A172 (cell line): ENCODE results near the gene TAF1L. TPM values are rescaled to one million over a fixed set of nuclear protein-coding genes. Genes with fewer than 3 reads are reported as not detected.

Experiments
- DNase-seq: peaks from one replicate; pipeline ENCODE4 v3.0.0-alpha.2; 2015; ENCODE audit warnings: low spot score
- total RNA-seq: library from RNA; depleted of rRNA; stranded (reverse); fragments of >200 nt; shearing (Covaris generic); gene quantifications from 2 replicates; pipeline ENCODE4 v1.2.3, GENCODE V29; 2014; rRNA removed

TAF1L gene
- total RNA-seq, 1 experiment from 2014 or later, result 0.05 TPM

GRCh38 chr9:32590898-32591297 lies 44.6 kb downstream of the TAF1L start:
- peak; percentile 16 for DNase-seq

DNA sequence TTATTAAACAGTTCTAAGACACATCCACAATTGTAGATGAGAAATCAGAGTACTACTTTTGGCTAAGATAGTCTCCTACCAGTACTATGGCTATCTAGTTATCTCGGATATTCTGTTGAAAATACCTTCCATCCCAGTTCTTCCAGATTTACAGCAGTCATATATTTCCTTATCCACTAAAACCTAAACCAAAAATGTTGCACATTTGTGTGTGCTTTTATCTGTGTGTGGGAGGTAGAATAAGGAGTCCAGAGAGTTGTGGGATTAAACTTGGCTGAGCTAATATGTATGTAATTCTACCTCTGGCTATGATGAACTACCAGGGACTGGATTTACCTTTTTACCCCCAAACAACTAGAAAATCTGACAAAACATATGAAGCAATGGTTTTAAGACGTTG lies 45.0 kb downstream of the TAF1L start:
- DNase-seq, result no peak

- peak; percentile 62 for DNase-seq
Measured at GRCh38 chr9:32589083-32589723, 46.3 kb downstream of the TAF1L start.

GRCh38 chr9:32587901-32588300 lies 47.6 kb downstream of the TAF1L start:
- no peak for DNase-seq

GRCh38 chr9:32584784-32585183 lies 50.7 kb downstream of the TAF1L start:
- DNase-seq, result no peak

DNA sequence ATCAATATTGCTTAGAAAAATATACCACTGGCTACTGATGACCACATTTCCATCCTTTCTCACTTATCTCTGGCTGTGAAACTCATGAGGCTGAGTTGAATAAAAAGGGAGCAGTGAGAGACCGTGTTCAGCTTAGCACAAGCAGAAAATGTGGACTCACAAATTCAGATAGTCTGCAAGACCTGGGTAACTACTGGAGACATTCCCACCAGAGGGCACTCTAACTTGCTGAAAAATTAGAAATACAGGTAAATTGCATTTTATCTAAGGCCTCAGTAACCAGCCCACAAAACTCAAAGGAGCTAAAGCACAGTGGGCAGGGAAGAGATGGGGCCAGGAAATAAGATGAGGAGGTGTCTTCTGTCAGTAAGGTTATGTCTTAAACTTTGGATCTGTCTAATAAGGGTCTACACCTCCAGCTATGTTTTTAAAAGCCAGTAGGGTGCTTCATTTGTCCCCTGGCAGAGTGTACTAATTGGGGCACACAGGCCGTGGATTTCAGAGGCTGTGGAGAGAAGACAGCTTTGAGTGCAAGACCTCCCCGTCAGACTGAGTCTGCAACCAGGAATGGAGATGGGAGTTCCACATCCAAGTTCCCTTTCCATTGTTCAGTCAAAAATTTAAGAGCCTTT lies 53.8 kb downstream of the TAF1L start:
- peak; percentile 61 for DNase-seq

DNA sequence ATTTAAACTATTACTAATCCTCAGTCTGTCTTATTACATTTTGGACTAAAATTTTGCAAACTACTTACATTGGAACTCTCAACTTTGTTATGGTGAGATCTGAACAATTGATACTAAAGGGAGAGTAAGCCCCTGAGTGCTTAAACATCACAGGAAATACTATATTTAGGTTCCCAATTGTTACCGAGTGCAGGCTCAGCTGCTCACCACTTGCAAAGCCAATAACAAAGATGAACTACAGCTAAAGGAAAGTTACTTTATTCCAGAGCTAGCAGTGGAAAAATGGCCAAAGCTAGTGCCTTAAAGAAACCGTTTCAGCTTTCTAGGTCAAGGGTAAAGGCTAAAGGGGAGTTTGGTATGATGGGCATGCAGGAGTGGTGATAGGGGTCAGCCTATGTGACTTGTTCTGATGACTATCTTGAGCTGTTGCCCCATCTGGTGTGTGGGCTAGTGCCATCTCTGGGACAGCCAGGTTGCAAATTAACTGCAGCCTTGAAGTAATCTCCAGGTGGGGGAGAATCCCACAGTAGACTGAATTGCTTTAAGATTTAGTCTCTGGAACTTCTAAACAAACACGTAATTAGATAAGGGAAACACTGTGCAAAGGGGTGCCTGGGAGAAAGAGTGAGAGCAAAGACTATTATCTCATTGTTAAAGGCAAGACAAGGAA lies 54.7 kb downstream of the TAF1L start:
- DNase-seq, result no peak

DNA sequence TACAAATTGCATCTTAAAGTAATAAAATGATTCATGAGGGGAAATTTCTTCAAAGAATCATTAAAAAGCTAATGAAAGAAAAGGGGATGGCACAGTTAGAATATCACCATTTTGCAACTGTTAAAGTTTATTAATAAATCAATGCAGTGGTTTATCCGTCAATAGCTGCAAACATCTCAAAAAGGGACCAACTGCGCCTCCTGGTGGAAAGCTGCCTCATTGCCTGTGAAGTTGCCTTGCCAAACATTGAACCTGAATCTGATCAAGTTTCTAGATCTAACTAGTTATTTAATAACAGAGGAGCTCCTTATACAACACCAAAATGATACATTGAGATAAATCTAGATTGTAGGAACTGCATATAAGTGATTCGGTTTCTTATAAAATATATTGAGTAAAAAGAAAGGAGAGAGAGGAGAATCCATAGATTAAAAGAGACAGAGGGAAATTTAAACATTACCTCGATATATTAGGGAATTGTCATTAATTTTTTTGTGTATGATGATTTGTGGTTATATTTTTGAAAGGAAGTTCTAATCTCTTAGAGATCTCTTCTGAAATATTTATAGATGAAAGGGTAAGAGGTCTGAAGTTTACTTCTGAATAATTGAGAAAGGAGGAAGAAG lies 55.6 kb downstream of the TAF1L start:
- peak; percentile 35 for DNase-seq

Other genes starting within 250 kb of the TAF1L start
- gene RIGI, start 109.5 kb downstream of the TAF1L start, total RNA-seq, result 9.2 and 10.6 TPM in 2 replicates
- gene SMIM27, start 83.3 kb downstream of the TAF1L start, total RNA-seq, result 1.2 and 3.1 TPM in 2 replicates
- 18.3 and 21.8 TPM in 2 replicates for gene TOPORS, start 83.1 kb downstream of the TAF1L start, total RNA-seq
- 119 and 135 TPM in 2 replicates for gene NDUFB6, start 62.5 kb downstream of the TAF1L start, total RNA-seq
- not detected in 2 replicates for gene TMEM215, start 147.9 kb upstream of the TAF1L start, total RNA-seq